CMK (cell line): ENCODE results near the gene YWHAE.
"Not testable (repeated sequence)": the region's sequence is repeated elsewhere in the genome, so short reads cannot be mapped to it uniquely, and the experiment has no call there.

Experiments used
- DNase-seq: peaks from one replicate; pipeline ENCODE4 v3.0.0-alpha.2; 2010; ENCODE audit warnings: low read depth

Gene YWHAE

GRCh38 chr17:1412185-1413110 is 12.4 kb upstream of the YWHAE start:
- DNase-seq: no peak

GRCh38 chr17:1402262-1402586 is 2.2 kb upstream of the YWHAE start:
- no peak for DNase-seq

GRCh38 chr17:1398931-1399678 is 917 bp downstream of the YWHAE start:
- no peak for DNase-seq

- no peak for DNase-seq
These were observed 2.0 kb downstream of the YWHAE start for GRCh38 chr17:1398028-1398427.

- not testable (repeated sequence) for DNase-seq
These were observed 4.0 kb downstream of the YWHAE start for GRCh38 chr17:1395876-1396665.

- no peak for DNase-seq
These were observed 8.4 kb downstream of the YWHAE start for GRCh38 chr17:1391577-1391976.

GRCh38 chr17:1390432-1391367 is 9.3 kb downstream of the YWHAE start:
- no peak for DNase-seq

GRCh38 chr17:1387490-1388227 is 12.4 kb downstream of the YWHAE start:
- DNase-seq: not testable (repeated sequence)

GRCh38 chr17:1386675-1387190 is 13.3 kb downstream of the YWHAE start:
- DNase-seq: not testable (repeated sequence)

- no peak for DNase-seq
These were observed 13.8 kb downstream of the YWHAE start for GRCh38 chr17:1386265-1386664.

GRCh38 chr17:1385861-1386260 is 14.2 kb downstream of the YWHAE start:
- DNase-seq: no peak

- no peak for DNase-seq
These were observed 15.1 kb downstream of the YWHAE start for GRCh38 chr17:1384905-1385435.

GRCh38 chr17:1379930-1380313 is 20.1 kb downstream of the YWHAE start:
- DNase-seq: no peak

GRCh38 chr17:1379208-1379929 is 20.7 kb downstream of the YWHAE start:
- DNase-seq: no peak

GRCh38 chr17:1378476-1378860 is 21.6 kb downstream of the YWHAE start:
- DNase-seq: not testable (repeated sequence)

GRCh38 chr17:1377334-1377733 is 22.7 kb downstream of the YWHAE start:
- no peak for DNase-seq

- no peak for DNase-seq
These were observed 24.0 kb downstream of the YWHAE start for GRCh38 chr17:1376061-1376460.

- DNase-seq: no peak
These were observed 24.4 kb downstream of the YWHAE start for GRCh38 chr17:1375615-1376014.

- no peak for DNase-seq
These were observed 25.4 kb downstream of the YWHAE start for GRCh38 chr17:1374431-1375177.
